NCI-H1436 (cell line): ENCODE measurements around the gene SMARCAD1.
A peak's percentile ranks its signal among the peaks of the same experiment; 100 is the strongest.

ENCODE experiments used
- DNase-seq: peaks from one replicate; lab custom pipeline; 2025; lab: John Stamatoyannopoulos, UW

Gene SMARCAD1, protein sequence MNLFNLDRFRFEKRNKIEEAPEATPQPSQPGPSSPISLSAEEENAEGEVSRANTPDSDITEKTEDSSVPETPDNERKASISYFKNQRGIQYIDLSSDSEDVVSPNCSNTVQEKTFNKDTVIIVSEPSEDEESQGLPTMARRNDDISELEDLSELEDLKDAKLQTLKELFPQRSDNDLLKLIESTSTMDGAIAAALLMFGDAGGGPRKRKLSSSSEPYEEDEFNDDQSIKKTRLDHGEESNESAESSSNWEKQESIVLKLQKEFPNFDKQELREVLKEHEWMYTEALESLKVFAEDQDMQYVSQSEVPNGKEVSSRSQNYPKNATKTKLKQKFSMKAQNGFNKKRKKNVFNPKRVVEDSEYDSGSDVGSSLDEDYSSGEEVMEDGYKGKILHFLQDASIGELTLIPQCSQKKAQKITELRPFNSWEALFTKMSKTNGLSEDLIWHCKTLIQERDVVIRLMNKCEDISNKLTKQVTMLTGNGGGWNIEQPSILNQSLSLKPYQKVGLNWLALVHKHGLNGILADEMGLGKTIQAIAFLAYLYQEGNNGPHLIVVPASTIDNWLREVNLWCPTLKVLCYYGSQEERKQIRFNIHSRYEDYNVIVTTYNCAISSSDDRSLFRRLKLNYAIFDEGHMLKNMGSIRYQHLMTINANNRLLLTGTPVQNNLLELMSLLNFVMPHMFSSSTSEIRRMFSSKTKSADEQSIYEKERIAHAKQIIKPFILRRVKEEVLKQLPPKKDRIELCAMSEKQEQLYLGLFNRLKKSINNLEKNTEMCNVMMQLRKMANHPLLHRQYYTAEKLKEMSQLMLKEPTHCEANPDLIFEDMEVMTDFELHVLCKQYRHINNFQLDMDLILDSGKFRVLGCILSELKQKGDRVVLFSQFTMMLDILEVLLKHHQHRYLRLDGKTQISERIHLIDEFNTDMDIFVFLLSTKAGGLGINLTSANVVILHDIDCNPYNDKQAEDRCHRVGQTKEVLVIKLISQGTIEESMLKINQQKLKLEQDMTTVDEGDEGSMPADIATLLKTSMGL

DNA sequence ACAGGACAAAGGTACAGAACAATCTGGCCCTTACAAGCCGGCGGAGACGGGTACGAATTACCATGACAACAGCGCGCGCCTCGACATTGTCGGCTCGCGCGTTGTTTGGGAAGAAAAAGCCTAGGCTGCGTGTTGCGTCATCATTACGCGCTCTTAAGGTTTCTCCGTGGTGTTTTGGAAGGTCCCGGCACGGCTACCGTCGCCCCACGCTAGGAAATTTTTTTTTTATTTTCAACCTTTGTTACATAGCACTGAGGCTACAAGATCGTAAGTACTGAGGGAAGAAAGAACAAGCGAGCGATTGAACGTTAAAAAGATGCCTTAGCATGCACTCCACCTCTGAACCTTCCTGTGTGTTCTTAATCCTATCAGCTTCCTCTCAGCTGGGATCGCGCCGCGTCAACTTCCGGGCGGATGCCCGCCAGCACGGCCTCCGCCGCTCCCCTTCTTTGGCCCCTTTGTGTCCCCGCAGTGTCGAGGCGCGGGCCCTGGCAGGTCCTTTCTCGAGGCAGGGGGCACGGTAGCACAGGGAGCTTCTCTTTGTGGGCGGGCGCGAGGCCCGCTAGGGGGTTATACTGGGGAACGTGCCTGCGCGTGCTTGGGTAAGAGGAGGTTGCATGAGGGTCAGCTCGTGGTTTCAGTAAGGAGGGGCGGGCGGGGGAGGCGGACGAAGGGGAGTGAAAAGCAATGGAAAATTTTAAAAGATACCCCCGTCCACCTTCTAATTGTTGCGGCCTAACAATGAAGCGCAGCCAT, at the start of gene SMARCAD1:
SMARCAD1 (plus strand) TSS at position 397 of the 756 bp plus-strand sequence. CDS start 530 bp downstream, outside the sequence.
- DNase-seq: peak; percentile 92

DNA sequence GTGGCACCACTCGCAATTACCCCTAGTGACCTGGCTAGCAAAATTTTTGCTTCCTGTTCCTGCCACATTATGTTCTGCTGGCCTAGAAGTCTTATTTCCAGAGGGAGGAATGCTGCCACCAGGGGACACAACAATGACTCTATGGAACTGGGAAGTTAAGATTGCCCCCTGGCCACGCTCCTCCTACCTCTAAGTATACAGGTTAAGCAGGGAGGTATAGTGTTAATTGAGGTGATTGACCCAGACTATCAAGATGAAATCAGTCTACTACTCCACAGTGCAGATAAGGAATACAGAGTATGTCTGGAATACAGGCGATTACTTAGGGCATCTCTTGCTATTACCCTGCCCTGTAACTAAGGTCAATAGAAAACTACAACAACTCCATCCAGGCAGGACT, 48.8 kb upstream of the SMARCAD1 start:
- DNase-seq: no peak

DNA sequence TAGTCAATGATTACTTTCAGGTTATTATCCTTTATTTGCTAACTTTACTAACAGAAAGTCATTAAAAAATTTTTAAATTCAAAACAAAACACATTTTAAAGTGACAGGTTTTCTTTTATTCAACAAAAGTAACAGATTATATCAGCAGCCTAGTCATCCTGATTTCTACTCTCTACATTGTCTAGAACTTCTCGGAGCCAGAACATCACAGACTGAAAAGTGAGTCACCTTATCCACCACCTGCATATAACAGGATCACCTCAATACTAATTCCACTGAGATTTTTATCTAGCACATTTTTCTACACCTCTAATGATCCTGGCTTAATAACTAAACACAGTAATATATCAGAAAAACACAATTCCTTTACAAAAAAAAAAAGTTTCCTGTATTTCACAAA, 47.9 kb upstream of the SMARCAD1 start:
- DNase-seq: no peak

DNA sequence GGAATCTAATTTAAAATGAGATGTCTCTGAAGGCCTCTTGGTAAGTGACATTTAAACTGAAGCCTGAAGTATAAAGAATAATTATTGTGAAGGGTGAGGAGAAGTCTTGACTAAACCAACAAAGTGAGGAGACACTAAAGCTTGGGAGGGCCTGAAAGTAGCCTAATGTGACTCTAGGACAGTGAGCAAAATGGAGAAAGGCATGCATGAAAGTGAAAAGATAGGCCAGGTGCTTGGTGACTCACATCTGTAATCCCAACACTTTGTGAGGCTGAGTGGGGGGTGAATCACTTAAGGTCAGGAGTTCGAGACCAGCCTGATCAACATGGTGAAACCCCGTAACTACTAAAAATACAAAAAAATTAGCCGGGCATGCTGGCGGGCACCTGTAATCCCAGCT, 46.9 kb upstream of the SMARCAD1 start:
- DNase-seq: no peak

DNA sequence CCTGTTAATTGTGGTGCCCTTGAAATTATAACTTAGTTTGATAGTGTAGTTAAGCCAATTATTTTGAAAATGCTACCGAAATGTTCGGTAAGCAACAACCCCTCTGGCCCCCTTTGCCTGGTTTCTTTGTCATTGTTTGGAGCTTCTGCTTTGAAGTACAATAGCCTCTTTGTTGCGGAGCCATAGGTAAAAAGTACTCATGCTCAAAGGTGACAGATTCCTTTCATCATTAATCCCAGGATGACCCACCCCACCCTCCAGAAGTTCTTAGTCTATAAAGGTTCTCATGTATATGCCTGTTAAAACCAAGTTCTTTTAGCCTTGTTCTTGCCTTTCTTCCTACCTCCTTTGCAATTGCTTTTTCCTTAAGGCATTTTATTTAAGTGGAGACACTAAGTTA, 42.4 kb upstream of the SMARCAD1 start:
- no peak for DNase-seq

DNA sequence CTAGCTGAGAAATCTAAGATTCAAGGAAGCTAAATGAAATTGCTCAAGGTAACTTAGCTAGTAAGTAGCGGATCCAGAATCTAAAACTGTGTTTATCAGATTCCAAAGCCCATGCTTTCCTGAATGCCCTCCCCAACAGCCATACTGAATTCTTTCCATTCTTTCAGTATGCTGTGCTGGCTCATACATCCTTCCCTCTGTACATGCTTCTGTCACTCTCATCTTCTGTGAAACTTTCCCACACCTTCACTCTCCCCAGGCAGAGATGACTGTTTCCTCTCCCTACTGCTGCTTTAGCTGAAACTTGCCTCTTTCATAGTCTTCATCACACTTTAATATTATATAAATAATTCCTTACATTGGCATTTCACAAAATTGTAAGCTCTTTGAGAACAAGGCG, 39.3 kb upstream of the SMARCAD1 start:
- no peak for DNase-seq

DNA sequence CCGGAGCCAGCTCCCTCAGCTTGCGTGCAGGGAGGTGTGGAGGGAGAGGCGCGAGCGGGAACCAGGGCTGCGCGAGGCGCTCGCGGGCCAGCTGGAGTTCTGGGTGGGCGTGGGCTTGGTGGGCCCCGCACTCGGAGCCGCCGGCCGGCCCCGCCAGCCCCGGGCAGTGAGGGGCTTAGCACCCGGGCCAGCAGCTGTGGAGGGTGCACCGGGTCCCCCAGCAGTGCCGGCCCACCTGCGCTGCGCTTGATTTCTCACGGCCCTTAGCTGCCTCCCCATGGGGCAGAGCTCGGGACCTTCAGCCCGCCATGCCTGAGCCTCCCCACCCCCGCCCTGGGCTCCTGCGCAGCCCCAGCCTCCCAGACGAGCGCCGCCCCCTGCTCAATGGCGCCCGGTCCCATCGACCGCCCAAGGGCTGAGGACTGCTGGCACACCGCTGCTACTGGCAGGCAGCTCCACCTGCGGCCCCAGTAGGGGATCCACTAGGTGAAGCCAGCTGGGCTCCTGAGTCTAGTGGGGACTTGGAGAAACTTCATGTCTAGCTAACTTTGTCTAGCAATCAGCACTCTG, 37.8 kb upstream of the SMARCAD1 start:
- no peak for DNase-seq

DNA sequence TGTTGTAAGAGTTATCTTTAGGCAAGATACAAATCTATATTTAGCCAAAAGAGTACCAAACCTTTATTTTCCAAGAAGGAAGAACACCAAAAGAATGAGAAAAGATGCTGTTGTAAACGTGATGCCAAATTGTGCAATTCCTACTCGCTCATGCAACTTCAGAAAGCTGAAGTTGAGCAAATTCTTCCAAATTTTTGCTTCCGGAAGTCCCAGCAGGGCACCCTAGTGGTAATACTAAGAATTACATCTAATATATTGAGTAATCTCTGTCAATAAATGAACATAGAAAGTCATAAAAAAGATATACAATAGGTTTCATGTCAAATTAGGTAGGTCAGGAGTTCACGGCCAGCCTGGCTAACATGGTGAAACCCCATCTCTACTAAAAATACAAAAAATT, 36.0 kb upstream of the SMARCAD1 start:
- DNase-seq: no peak

DNA sequence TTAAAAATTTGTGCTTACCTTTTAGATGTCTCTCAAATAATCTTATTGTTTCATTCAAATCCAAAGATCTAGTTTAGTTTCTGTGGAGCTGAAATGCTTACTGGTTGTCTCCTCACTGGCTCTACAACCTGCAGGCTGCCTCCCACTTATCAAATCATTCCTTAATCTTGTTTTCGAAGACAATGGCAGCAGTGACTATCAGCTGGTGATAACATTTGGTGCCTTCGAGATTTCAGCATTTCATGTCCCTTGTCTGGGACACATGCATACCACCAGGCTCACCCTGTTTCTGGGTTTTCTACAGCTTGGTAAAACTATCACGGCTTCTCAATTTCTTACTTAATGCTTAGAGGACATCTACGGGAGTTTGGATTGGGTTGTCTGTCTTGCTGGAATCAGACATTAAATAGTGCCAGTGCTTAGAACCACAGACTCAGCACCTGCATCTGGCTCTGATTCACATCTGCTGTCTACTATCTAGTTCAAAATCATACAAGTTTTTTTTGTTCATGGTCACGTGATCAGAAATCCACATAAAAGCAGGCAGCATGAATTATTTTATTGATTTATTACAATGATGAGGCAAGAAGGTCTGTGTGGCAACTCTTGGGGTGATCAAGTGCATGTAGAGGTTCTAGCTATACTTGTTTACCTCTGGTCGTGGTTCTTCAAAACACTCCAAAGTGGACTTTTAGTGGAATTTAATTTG, 32.0 kb upstream of the SMARCAD1 start:
- DNase-seq: no peak

DNA sequence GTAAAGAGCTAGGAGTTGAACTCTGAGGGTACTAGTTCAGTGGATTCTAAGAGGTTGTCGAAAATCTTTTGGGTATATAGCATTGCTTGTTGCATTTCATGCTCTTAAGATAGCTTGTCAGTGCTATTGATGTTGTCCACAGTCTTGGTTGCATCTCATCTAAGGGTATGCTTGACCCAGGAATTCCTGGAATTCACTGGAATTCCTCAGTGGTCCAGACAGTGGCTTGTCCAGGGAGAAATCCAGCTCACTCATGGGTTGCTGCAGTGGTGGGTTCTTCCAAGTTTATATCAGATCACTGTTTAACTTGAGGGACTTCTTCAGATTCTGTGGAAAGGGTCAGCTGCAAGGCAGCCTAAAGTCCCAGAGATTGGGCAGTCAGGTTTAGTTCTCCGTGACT, 29.8 kb upstream of the SMARCAD1 start:
- DNase-seq: no peak

DNA sequence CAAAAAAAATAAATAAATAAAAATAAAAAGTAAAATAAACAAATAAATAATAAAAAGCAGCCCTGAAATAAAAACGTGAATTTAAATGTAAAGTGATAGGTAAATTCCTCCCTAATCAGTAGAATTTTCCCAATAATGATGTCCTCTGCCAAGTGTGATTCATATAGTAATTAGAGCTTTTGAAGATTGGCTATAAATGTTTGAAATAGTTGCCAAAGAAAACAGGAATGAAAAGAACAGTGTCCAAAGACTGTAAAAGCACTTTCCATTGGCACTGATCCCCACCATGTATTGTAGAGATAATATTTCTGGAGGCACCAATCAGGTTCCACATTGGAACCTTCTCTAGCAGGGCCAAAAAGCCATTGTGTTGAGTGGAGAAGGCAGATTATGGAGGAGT, 25.9 kb upstream of the SMARCAD1 start:
- no peak for DNase-seq

DNA sequence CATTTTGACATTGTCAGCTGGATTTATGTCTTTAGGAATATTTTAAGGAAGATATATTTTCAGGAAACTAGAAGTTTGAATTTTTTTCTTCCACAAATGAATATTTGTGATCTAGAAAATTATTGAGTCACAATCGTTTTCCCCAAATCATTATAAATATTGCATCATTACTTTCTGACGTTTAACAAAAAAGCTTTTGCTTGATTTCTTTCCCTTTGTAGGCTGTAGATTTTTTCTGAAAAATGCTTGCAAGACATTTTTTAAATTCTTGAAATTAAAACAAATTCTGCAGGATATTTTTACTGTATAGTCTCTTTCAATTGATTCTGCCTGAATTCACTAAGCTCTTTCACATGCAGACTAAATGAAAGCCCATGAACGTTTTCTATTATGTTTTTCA, 4.9 kb upstream of the SMARCAD1 start:
- no peak for DNase-seq

DNA sequence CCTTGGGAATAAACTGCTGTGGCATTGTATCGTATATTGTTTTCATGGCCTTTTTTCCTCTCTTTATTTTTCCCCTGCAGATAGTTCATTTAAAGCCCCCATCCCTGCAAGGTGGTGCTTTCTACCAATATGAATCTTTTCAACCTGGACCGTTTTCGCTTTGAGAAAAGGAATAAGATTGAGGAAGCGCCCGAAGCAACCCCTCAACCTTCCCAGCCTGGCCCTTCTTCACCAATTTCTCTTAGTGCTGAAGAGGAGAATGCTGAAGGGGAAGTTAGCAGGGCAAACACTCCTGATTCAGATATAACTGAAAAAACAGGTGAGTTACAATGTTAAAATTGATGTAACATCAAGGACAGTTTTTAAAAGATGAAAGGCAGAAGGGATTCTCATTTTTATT, 601 bp downstream of the SMARCAD1 start:
- no peak for DNase-seq

DNA sequence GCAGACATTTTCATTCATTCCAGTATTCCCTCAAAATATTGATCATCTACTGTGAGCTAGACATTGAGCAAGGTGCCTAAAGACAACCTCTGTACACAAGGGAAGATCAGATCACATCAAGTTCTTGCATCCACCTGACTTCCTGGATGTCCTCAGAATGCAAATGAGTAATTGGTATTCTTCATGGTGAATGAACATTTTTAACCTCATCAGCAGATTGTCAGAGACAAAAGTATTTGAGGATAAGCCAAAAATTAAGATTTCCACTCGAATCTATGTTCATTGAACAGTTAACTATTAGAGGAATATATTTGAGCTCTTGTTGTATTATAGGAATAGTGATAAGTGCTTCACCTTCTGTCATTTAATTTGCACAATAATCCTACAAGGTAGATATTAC, 1.3 kb downstream of the SMARCAD1 start:
- DNase-seq: no peak

DNA sequence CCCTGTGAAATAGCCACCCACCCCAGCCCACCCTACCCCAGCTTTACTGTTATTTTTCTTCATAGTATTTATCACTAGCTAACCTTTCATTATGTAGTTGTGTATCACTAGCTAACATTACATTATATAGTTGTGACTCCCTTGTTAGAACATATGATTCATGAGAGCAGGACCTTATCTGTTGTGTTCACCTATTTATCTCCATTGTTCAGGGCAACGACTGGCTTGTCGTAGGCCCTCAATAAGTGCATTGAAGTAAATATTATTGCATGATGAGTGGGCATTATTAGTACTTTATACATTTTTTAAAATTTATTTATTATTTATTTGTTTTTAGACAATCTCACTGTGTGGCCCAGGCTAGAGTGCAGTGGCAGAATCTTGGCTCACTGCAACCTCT, 4.2 kb downstream of the SMARCAD1 start:
- DNase-seq: no peak

DNA sequence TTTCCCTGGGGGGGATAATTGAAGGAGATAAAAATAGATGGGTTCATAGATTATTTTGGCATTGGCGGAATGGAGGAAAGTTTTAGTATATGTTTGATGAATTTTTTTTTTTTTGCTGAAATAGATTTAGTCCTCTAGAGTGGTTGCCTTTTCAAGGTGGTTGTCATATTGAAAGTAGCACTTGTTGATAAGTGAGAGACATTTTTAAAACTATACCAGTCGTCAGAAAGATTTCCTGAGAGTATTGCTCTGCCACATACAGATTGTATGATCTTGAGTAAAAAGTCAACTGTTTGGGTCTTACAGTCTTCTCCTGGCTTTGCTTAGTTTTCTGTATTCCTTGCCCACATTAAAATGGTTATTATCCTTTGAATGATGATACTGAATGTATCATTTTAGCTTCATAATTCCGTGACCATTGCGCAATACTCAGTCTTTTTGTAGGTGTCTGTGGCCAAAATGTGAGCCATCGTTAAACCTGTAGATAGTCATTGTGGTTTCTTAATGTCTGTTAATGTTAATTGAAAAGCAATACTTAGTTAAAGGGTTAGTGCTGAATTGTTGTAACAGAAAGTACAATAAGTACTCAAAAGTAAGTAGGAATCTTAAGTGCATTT, 7.1 kb downstream of the SMARCAD1 start:
- DNase-seq: no peak

DNA sequence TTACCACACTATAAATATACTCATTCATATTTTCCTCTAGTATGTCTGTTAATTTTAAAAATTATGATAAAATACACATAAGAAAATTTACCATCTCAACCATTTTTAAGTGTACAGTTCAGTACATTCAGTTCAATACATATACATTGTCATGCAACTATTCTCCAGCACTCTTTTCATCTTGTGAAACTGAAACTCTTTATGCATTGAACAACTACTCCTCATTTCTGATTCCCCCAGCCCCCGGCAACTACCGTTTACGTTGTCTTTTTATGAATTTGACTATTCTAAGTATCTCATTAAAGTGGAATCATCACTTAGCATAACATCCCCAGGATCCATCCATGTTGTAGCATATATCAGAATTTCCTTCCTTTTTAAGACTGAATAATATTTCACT, 8.7 kb downstream of the SMARCAD1 start:
- DNase-seq: no peak

DNA sequence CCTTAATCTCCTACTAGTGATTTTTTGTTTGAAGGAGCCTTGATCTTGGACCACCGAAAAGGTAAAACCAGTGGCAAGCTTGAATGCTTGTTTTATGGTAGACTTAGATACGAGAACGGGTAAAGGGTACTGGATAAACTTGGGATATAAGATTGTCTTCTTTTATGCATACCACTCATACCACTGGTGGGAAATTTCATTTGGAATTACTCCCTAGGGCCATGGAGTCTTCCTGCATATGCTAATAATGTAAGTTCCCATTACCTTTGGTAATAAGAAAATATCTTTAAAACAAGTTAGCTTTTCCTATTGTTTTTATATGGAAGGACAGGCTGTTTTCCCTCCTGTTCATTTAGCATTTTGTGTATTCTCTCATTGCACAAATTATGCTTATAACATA, 11.7 kb downstream of the SMARCAD1 start:
- no peak for DNase-seq

DNA sequence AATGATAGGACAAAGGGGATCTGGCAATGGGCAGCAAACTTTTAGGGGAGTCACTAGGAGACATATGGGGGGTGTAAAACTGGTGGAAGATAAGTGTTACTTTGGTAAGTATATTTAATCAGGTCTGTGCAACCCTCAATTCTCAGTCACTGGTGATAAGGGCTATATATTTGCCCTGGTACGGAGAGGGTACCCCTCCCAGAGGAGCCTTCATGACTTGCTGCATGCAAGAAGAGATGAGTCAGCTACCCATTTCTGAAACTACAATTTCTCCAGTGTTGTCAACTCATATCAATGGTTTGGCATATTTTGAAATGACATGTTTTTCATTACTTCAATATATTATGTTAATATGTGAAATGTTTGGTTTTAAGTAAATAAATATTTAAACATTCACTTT, 14.3 kb downstream of the SMARCAD1 start:
- no peak for DNase-seq

DNA sequence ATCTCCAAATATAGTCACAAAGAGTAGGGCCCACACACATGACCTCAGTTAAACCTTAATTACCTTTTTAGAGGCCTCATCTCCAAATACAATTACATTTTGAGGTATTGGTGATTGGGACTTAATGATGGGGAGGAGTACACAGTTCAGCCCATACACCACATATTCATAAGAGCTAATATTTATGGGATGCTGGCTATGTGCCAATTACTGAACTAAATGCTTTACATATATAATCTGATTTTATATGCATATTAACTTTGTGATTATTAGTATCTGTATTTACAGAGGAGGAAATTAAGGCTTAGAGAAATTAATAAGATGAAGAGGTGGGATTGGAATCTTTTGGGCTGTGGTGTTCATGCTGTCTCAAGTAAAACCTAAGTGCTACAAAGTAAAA, 17.8 kb downstream of the SMARCAD1 start:
- DNase-seq: no peak

DNA sequence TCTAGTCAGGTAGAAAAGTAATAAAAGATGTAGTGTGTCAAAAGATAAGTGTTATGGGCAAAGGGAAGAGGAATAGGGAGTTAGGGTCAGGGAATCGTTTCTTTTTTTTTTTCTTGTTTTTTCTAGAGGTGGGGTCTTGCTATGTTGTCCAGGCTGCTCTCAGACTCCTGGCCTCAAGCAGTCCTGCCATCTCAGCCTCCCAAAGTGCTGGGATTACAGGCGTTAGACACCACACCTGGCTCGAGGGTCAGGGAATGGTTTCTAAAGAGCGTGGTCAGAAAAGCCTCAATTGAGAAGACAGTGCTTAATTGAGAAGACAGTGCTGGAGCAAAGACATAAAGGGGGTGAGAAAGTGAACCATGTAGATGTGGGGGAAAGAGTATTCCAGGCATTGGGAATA, 19.1 kb downstream of the SMARCAD1 start:
- no peak for DNase-seq
